A673 (cell line): ENCODE results near the gene C8B.

ENCODE experiments used
- CTCF ChIP-seq: fragments of 300-800, 200-600 bp; sonication (generic); conservative IDR thresholded peaks from 2 replicates; pipeline ENCODE4 v1.5.1; 2017; ENCODE audit warnings: low read depth, mild to moderate bottlenecking, antibody characterized with exemption, low read length, moderate library complexity, mixed read lengths
- EZH2 ChIP-seq: fragments of 200-600 bp; sonication (generic); IDR thresholded peaks from 2 replicates; pipeline ENCODE4 v1.6.1; 2017; ENCODE audit warnings: borderline replicate concordance, low read depth, mild to moderate bottlenecking, mixed read lengths, antibody characterized with exemption, low read length; ENCODE audit not compliant: poor library complexity, severe bottlenecking

DNA sequence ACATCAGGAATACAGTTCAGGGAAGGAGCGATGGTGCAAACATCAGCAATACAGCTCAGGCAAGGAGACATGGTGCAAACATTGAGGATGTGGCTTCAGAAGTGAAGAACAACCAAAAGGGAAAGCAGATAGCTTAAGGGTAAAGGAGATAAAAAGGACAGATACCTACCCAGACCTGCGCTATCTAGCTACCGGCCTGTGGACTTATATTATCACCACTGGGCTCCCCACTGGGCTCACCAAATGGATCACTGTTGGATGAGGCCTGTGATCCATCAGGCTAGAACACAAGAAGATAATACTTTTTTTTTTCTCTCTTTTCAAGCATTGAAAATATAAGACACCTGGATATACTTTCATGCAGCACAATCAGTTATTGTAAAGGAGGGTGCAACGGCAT lies 44.7 kb upstream of the C8B start:
- TF ChIP-seq CTCF (no peak), EZH2 (no peak)
